OCI-LY3 (cell line): ENCODE results near the gene IL2RA.

Source experiments
- H2AFZ ChIP-seq: fragments of 200-600, 300-600 bp; shearing (Covaris generic); 2 replicates; pipeline ENCODE4 v1.6.0; 2014; ENCODE audit warnings: antibody characterized with exemption, low read depth, low read length
- H3K27ac ChIP-seq: fragments of 200-600, 300-600 bp; sonication (generic); 2 replicates; pipeline ENCODE4 v1.5.1; 2014; ENCODE audit warnings: mild to moderate bottlenecking, low read length, moderate library complexity, mixed read lengths
- H3K27me3 ChIP-seq: fragments of 200-600, 300-600 bp; sonication (generic); 2 replicates; pipeline ENCODE4 v1.6.1; 2014; ENCODE audit warnings: low read depth, low read length, mixed read lengths
- H3K36me3 ChIP-seq: fragments of 200-600, 300-600 bp; sonication (generic); replicated peaks from 2 replicates; pipeline ENCODE3; 2014; ENCODE audit warnings: low read depth, low read length, mixed read lengths
- H3K4me1 ChIP-seq: fragments of 300-600, 200-600 bp; sonication (generic); 2 replicates; pipeline ENCODE4 v1.6.1; 2014; ENCODE audit warnings: low read length, mixed read lengths
- H3K4me2 ChIP-seq: fragments of 200-600, 300-600 bp; sonication (generic); 2 replicates; pipeline ENCODE4 v1.6.1; 2014; ENCODE audit warnings: low read length, mixed read lengths
- H3K4me3 ChIP-seq: fragments of 300-600, 200-600 bp; sonication (generic); 2 replicates; pipeline ENCODE4 v1.5.1; 2014; ENCODE audit warnings: antibody characterized with exemption, mild to moderate bottlenecking, low read length, moderate library complexity
- H3K79me2 ChIP-seq: fragments of 300-600, 200-600 bp; shearing (Covaris generic); 2 replicates; pipeline ENCODE4 v1.6.1; 2014; ENCODE audit warnings: mild to moderate bottlenecking, low read length, mixed read lengths
- H3K9ac ChIP-seq: fragments of 300-600, 200-600 bp; shearing (Covaris generic); 2 replicates; pipeline ENCODE4 v1.6.0; 2014; ENCODE audit warnings: mild to moderate bottlenecking, low read length, moderate library complexity
- H3K9me3 ChIP-seq: fragments of 200-600, 300-600 bp; shearing (Covaris generic); 2 replicates; pipeline ENCODE4 v1.6.1; 2014; ENCODE audit warnings: low read length, mixed read lengths; ENCODE audit not compliant: insufficient read depth
- H4K20me1 ChIP-seq: fragments of 200-600, 300-600 bp; sonication (generic); 2 replicates; pipeline ENCODE4 v1.6.1; 2016; ENCODE audit warnings: low read length, mixed read lengths; ENCODE audit not compliant: insufficient read depth
- CTCF ChIP-seq: fragments of 200-600, 300-600 bp; sonication (generic); IDR thresholded peaks from 2 replicates; pipeline ENCODE4 v1.5.1; 2014; ENCODE audit warnings: antibody characterized with exemption, low read length, low read depth
- EZH2phosphoT487 ChIP-seq: fragments of 200-600 bp; shearing (Covaris generic); IDR thresholded peaks from 2 replicates; pipeline ENCODE4 v1.6.1; 2018; ENCODE audit warnings: antibody characterized with exemption, mixed run types, low read depth

IL2RA gene

GRCh38 chr10:6080417-6080973 lies 18.3 kb upstream of the IL2RA start:
- no peak for TF ChIP-seq EZH2phosphoT487
- no peak for TF ChIP-seq CTCF
- H3K4me3 ChIP-seq: no peak overlapping the region

GRCh38 chr10:6079044-6079443 lies 16.9 kb upstream of the IL2RA start:
- no peak for TF ChIP-seq CTCF
- no peak for TF ChIP-seq EZH2phosphoT487
- H3K9ac ChIP-seq: no peak overlapping the region
- H3K27me3 ChIP-seq: no peaks in the 10 kb centered on the region
- H3K36me3 ChIP-seq: no peaks in the 10 kb centered on the region
- no peaks in the 10 kb centered on the region for H4K20me1 ChIP-seq
- no peaks in the 10 kb centered on the region for H3K9me3 ChIP-seq
- no peak overlapping the region for H3K4me3 ChIP-seq
- no peak overlapping the region for H2AFZ ChIP-seq
- H3K79me2 ChIP-seq: no peaks in the 10 kb centered on the region
- H3K4me2 ChIP-seq: no peak overlapping the region
- no peak overlapping the region for H3K27ac ChIP-seq
- H3K4me1 ChIP-seq: peaks cover 22% of the 10 kb centered on the region

More at GRCh38 chr10:6080417-6080973, 18.3 kb upstream of the IL2RA start:
- H3K27me3 ChIP-seq: no peaks in the 10 kb centered on the region
- peaks cover 27% of the 10 kb centered on the region for H3K4me1 ChIP-seq
- no peak overlapping the region for H3K27ac ChIP-seq
- H4K20me1 ChIP-seq: no peaks in the 10 kb centered on the region
- H3K36me3 ChIP-seq: no peaks in the 10 kb centered on the region
- no peaks in the 10 kb centered on the region for H3K79me2 ChIP-seq
- H3K9ac ChIP-seq: no peak overlapping the region
- no peak overlapping the region for H3K4me2 ChIP-seq
- no peaks in the 10 kb centered on the region for H3K9me3 ChIP-seq
- no peak overlapping the region for H2AFZ ChIP-seq

GRCh38 chr10:6077071-6077675 lies 15.0 kb upstream of the IL2RA start:
- Histone ChIP-seq H3K27me3 (no peaks in the 10 kb centered on the region), H4K20me1 (no peaks in the 10 kb centered on the region), H3K27ac (no peak overlapping the region), H3K79me2 (no peaks in the 10 kb centered on the region), H3K9me3 (no peaks in the 10 kb centered on the region), H2AFZ (no peak overlapping the region), H3K4me1 (peaks cover 16% of the 10 kb centered on the region), H3K9ac (no peak overlapping the region), H3K4me2 (no peak overlapping the region), H3K36me3 (no peaks in the 10 kb centered on the region), H3K4me3 (no peak overlapping the region)
- TF ChIP-seq EZH2phosphoT487 (no peak), CTCF (no peak)

- TF ChIP-seq CTCF: no peak
- TF ChIP-seq EZH2phosphoT487: no peak
These were observed 12.5 kb upstream of the IL2RA start for GRCh38 chr10:6074489-6075301.

More at GRCh38 chr10:6074489-6075301, 12.5 kb upstream of the IL2RA start:
- H3K27ac ChIP-seq: no peak overlapping the region
- H3K79me2 ChIP-seq: no peaks in the 10 kb centered on the region
- H3K4me3 ChIP-seq: no peak overlapping the region
- H4K20me1 ChIP-seq: no peaks in the 10 kb centered on the region
- no peaks in the 10 kb centered on the region for H3K9me3 ChIP-seq
- no peak overlapping the region for H3K9ac ChIP-seq
- no peaks in the 10 kb centered on the region for H3K36me3 ChIP-seq
- H2AFZ ChIP-seq: no peak overlapping the region
- H3K27me3 ChIP-seq: no peaks in the 10 kb centered on the region
- peaks cover 38% of the 10 kb centered on the region for H3K4me1 ChIP-seq
- no peak overlapping the region for H3K4me2 ChIP-seq
